Progenitor cell of endocrine pancreas (in vitro differentiated cells): ENCODE measurements around the gene SAP30BP. TPM values are rescaled to one million over a fixed set of nuclear protein-coding genes. Genes with fewer than 3 reads are reported as not detected.

Experiments used
- DNase-seq: peaks from one replicate; pipeline ENCODE4 v3.0.0; 2021; ENCODE audit warnings: low spot score; ENCODE audit not compliant: unreplicated experiment
- H3K27ac Mint-ChIP-seq: 2 replicates; pipeline ENCODE4 v1.8.0; 2021; ENCODE audit warnings: mild to moderate bottlenecking, moderate library complexity, mixed read lengths
- H3K27me3 Mint-ChIP-seq: 2 replicates; pipeline ENCODE4 v1.8.0; 2021; ENCODE audit warnings: mixed read lengths
- H3K36me3 Mint-ChIP-seq: 2 replicates; pipeline ENCODE4 v1.8.0; 2022; ENCODE audit warnings: mixed read lengths; ENCODE audit not compliant: insufficient read depth
- H3K4me1 Mint-ChIP-seq: 2 replicates; pipeline ENCODE4 v1.8.0; 2021; ENCODE audit warnings: low read depth, mixed read lengths
- H3K4me3 Mint-ChIP-seq: 2 replicates; pipeline ENCODE4 v1.8.0; 2021; ENCODE audit warnings: low read depth, mild to moderate bottlenecking, moderate library complexity, mixed read lengths
- H3K9me3 Mint-ChIP-seq: 2 replicates; pipeline ENCODE4 v1.8.0; 2021; ENCODE audit warnings: low read depth, mixed read lengths
- total RNA-seq: library from RNA; stranded (reverse); gene quantifications from 2 replicates; pipeline ENCODE4 v1.2.1, GENCODE V29; 2021
- TF ChIP-seq, protein P1 (sequence below): fragments of 200-600 bp; sonication (generic); IDR thresholded peaks from one replicate; pipeline ENCODE4 v1.5.0; 2021; ENCODE audit warnings: antibody characterized with exemption, mild to moderate bottlenecking; ENCODE audit not compliant: unreplicated experiment

Gene SAP30BP
- total RNA-seq, 1 donor from 2014 or later, result 102 TPM

DNA sequence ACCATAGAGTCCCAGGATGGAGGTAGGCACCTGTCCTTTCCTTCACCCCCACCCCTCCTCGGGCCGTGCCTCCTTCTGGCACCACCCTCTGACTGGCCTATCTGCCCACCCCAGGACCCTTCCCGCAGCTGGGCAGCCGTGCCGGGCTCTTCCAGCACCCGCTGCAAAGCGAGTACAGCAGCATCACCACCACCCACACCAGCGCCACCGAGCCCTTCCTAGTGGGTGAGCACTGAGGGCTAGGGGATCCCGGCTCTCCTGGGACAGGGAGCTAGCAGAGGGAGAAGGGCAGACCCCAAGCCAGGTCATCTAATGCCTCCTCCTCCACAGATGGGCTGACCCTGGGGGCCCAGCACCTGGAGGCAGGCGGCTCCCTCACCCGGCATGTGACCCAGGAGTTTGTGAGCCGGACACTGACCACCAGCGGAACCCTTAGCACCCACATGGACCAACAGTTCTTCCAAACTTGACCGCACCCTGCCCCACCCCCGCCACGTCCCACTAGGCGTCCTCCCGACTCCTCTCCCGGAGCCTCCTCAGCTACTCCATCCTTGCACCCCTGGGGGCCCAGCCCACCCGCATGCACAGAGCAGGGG is 90.0 kb downstream of the SAP30BP start:
- H3K9me3 Mint-ChIP-seq, result no peaks in the 10 kb centered on the region

More for the DNA sequence above, 90.0 kb downstream of the SAP30BP start:
- no peaks in the 10 kb centered on the region for H3K36me3 Mint-ChIP-seq
- no peak overlapping the region for H3K27ac Mint-ChIP-seq
- no peak overlapping the region for H3K4me3 Mint-ChIP-seq
- peaks cover 3% of the 10 kb centered on the region for H3K4me1 Mint-ChIP-seq
- TF ChIP-seq, protein P1, sequence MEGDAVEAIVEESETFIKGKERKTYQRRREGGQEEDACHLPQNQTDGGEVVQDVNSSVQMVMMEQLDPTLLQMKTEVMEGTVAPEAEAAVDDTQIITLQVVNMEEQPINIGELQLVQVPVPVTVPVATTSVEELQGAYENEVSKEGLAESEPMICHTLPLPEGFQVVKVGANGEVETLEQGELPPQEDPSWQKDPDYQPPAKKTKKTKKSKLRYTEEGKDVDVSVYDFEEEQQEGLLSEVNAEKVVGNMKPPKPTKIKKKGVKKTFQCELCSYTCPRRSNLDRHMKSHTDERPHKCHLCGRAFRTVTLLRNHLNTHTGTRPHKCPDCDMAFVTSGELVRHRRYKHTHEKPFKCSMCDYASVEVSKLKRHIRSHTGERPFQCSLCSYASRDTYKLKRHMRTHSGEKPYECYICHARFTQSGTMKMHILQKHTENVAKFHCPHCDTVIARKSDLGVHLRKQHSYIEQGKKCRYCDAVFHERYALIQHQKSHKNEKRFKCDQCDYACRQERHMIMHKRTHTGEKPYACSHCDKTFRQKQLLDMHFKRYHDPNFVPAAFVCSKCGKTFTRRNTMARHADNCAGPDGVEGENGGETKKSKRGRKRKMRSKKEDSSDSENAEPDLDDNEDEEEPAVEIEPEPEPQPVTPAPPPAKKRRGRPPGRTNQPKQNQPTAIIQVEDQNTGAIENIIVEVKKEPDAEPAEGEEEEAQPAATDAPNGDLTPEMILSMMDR, result no peak
- DNase-seq, result no peak
- H3K27me3 Mint-ChIP-seq, result peaks cover 4% of the 10 kb centered on the region

Other genes with a start within 250 kb of the SAP30BP start
- 168 and 197 TPM in 2 replicates for gene TMEM94, start 210.7 kb upstream of the SAP30BP start, total RNA-seq
- 47.6 and 50.6 TPM in 2 replicates for gene CASKIN2, start 151.8 kb upstream of the SAP30BP start, total RNA-seq
- gene TSEN54, start 150.8 kb upstream of the SAP30BP start, total RNA-seq, result 56.0 and 56.4 TPM in 2 replicates
- gene LLGL2, start 141.6 kb upstream of the SAP30BP start, total RNA-seq, result 232 and 235 TPM in 2 replicates
- gene MYO15B, start 79.5 kb upstream of the SAP30BP start, total RNA-seq, result 336 and 337 TPM in 2 replicates
- gene SMIM5, start 33.9 kb upstream of the SAP30BP start, total RNA-seq, result 3.3 and 4.4 TPM in 2 replicates
- 66.8 and 67.7 TPM in 2 replicates for gene RECQL5, start 184 bp upstream of the SAP30BP start, total RNA-seq
- 9.7 and 14.8 TPM in 2 replicates for gene ITGB4, start 54.1 kb downstream of the SAP30BP start, total RNA-seq
- 11.2 and 12.7 TPM in 2 replicates for gene GALK1, start 97.9 kb downstream of the SAP30BP start, total RNA-seq
- gene UNK, start 117.5 kb downstream of the SAP30BP start, total RNA-seq, result 70.0 and 72.8 TPM in 2 replicates
- gene UNC13D, start 177.1 kb downstream of the SAP30BP start, total RNA-seq, result 2.7 and 3.1 TPM in 2 replicates
- 47.9 and 57.7 TPM in 2 replicates for gene WBP2, start 188.0 kb downstream of the SAP30BP start, total RNA-seq
- 0.42 and 1.0 TPM in 2 replicates for gene TRIM47, start 211.2 kb downstream of the SAP30BP start, total RNA-seq
- 13.9 and 17.1 TPM in 2 replicates for gene TRIM65, start 229.6 kb downstream of the SAP30BP start, total RNA-seq
- gene MRPL38, start 237.5 kb downstream of the SAP30BP start, total RNA-seq, result 82.7 and 94.0 TPM in 2 replicates